ENCODE data around the gene CELF2.

CELF2 gene

DNA sequence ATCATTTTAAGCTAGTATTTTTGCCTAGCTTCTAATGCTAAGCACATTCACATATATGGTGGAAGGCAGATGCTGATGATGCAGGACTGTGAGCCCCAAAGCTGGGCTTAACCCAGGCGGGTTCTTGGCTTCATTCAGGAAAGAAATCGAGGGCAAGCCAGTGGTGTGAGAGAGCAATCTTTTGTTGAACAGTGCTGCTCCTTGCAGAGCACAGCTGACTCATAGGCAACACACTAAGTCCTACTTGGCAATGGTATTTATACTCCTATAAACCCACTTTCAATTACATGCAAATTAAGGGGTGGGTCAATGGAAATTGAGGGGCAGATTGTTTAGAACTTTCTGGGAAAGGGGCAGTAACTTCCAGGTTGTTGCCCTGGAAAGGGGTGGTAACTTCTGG, 42.0 kb upstream of the CELF2 start:
- H3K4me1 ChIP-seq (ENCODE audit: control insufficient read depth, low read length) = no peaks in the 10 kb centered on the region
- H4K20me1 ChIP-seq (ENCODE audit: control insufficient read depth, insufficient read depth, low read depth, low read length) = no peaks in the 10 kb centered on the region
- H3K4me2 ChIP-seq (ENCODE audit: low read length) = no peak overlapping the region
- H3K4me3 ChIP-seq (ENCODE audit: low read length) = no peak overlapping the region
- H3K9me2 ChIP-seq (replicated peaks; ENCODE audit: control insufficient read depth, low read length) = no peaks in the 10 kb centered on the region
- TF ChIP-seq, protein P1, sequence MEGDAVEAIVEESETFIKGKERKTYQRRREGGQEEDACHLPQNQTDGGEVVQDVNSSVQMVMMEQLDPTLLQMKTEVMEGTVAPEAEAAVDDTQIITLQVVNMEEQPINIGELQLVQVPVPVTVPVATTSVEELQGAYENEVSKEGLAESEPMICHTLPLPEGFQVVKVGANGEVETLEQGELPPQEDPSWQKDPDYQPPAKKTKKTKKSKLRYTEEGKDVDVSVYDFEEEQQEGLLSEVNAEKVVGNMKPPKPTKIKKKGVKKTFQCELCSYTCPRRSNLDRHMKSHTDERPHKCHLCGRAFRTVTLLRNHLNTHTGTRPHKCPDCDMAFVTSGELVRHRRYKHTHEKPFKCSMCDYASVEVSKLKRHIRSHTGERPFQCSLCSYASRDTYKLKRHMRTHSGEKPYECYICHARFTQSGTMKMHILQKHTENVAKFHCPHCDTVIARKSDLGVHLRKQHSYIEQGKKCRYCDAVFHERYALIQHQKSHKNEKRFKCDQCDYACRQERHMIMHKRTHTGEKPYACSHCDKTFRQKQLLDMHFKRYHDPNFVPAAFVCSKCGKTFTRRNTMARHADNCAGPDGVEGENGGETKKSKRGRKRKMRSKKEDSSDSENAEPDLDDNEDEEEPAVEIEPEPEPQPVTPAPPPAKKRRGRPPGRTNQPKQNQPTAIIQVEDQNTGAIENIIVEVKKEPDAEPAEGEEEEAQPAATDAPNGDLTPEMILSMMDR (IDR thresholded peaks at IDR 0.05; ENCODE audit: low read depth, low read length, poor library complexity, severe bottlenecking) = no peak
- no peak for TF ChIP-seq EZH2phosphoT487 (IDR thresholded peaks at IDR 0.05; ENCODE audit: borderline replicate concordance, low read length)
- H3F3A ChIP-seq (ENCODE audit: control insufficient read depth, insufficient read depth) = no peaks in the 10 kb centered on the region
- H3K27me3 ChIP-seq (ENCODE audit: control insufficient read depth, low read length) = no peaks in the 10 kb centered on the region
- no peaks in the 10 kb centered on the region for H3K79me2 ChIP-seq (ENCODE audit: control insufficient read depth, low read length)
- H3K9me3 ChIP-seq (ENCODE audit: control insufficient read depth, insufficient read depth, low read length) = no peaks in the 10 kb centered on the region
- H3K27ac ChIP-seq (ENCODE audit: low read depth, low read length) = no peak overlapping the region
- H3K36me3 ChIP-seq (ENCODE audit: control insufficient read depth, low read length) = no peaks in the 10 kb centered on the region

DNA sequence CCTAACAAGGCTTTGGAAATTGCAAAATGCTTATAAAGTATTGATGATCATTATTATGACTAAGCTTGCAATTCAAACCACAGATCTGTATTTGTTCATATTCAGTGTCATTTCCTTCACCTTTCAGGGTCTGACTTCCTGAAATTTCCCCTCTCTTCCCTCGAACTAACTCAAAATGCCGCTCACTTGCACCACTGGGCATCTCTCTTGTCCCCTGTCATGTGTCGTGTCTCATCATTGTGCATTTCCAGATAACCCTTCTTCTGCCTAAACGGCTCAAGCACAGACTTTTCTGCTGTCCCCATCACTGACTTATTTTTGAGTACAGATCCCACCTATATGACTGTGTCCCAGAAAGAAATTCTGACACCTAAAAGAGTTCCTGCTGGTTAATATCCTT, 41.0 kb upstream of the CELF2 start:
- Histone ChIP-seq H3K27me3 (ENCODE audit: control insufficient read depth, low read length) (no peaks in the 10 kb centered on the region), H3K4me3 (ENCODE audit: low read length) (no peak overlapping the region), H3K4me1 (ENCODE audit: control insufficient read depth, low read length) (no peaks in the 10 kb centered on the region), H3F3A (ENCODE audit: control insufficient read depth, insufficient read depth) (no peaks in the 10 kb centered on the region), H3K36me3 (ENCODE audit: control insufficient read depth, low read length) (no peaks in the 10 kb centered on the region), H4K20me1 (ENCODE audit: control insufficient read depth, insufficient read depth, low read depth, low read length) (no peaks in the 10 kb centered on the region), H3K27ac (ENCODE audit: low read depth, low read length) (no peak overlapping the region), H3K79me2 (ENCODE audit: control insufficient read depth, low read length) (no peaks in the 10 kb centered on the region), H3K9me3 (ENCODE audit: control insufficient read depth, insufficient read depth, low read length) (no peaks in the 10 kb centered on the region), H3K4me2 (ENCODE audit: low read length) (no peak overlapping the region), H3K9me2 (replicated peaks; ENCODE audit: control insufficient read depth, low read length) (no peaks in the 10 kb centered on the region)
- no peak for TF ChIP-seq EZH2phosphoT487 (IDR thresholded peaks at IDR 0.05; ENCODE audit: borderline replicate concordance, low read length)
- TF ChIP-seq, protein P1 (IDR thresholded peaks at IDR 0.05; ENCODE audit: low read depth, low read length, poor library complexity, severe bottlenecking) = no peak

DNA sequence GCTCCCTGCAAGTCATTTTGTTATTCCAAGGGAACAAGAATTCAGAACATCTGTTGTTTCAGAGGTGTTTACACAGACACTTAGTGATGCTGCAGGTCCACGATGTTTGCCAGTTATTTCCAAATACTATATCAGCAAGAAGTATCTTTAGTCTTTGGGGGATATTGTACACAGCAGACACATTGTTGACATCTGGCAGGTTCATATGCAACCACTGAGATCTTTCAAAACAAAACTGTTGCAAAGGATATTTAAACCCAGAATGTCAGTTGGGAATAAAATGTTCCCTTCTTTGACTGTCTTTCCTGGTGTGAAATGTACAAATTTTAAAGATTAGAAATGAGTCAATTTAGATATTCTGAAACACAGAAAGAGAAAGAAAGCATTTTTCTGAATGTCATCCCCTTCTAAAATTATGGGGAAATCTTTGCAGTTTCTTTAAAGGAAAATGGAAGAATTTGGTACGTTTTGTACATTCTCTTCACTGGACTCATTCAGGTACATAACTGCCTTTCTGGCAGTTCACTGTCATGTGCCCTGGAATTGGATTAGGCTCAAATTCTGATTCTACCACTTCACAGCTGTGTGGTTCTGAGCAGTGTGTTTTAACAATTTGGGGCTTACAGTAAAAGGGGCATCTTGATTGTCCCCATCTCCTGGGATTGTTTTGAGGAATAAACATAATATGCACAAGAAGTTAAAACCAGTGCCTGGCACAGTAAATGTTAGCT, 40.3 kb upstream of the CELF2 start:
- Histone ChIP-seq H3K4me3 (ENCODE audit: low read length) (no peak overlapping the region), H3K27ac (ENCODE audit: low read depth, low read length) (no peak overlapping the region), H3K27me3 (ENCODE audit: control insufficient read depth, low read length) (no peaks in the 10 kb centered on the region), H3K36me3 (ENCODE audit: control insufficient read depth, low read length) (no peaks in the 10 kb centered on the region), H4K20me1 (ENCODE audit: control insufficient read depth, insufficient read depth, low read depth, low read length) (no peaks in the 10 kb centered on the region), H3F3A (ENCODE audit: control insufficient read depth, insufficient read depth) (no peaks in the 10 kb centered on the region), H3K9me3 (ENCODE audit: control insufficient read depth, insufficient read depth, low read length) (no peaks in the 10 kb centered on the region), H3K4me2 (ENCODE audit: low read length) (no peak overlapping the region), H3K79me2 (ENCODE audit: control insufficient read depth, low read length) (no peaks in the 10 kb centered on the region), H3K4me1 (ENCODE audit: control insufficient read depth, low read length) (no peaks in the 10 kb centered on the region), H3K9me2 (replicated peaks; ENCODE audit: control insufficient read depth, low read length) (no peaks in the 10 kb centered on the region)
- no peak for TF ChIP-seq EZH2phosphoT487 (IDR thresholded peaks at IDR 0.05; ENCODE audit: borderline replicate concordance, low read length)

DNA sequence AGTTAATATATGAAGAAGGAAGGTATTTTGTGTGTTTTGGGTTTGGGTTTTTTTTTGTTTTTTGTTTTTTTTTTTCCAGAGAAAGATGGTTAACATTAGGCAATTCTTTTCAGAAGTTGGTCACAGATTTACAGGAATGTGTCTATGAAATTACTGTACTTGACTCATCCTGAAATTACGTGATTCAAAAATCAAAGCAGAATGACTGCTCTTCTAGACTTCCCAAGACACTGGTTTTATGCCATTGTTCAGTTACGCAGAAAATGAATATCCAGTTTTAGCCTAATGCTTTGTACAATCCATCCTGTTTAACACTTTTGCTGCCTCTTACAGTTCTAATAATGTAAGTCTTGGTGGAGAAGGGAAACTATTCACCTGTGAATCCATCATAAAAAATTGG, 39.7 kb upstream of the CELF2 start:
- Histone ChIP-seq H3K4me2 (ENCODE audit: low read length) (no peak overlapping the region), H3K9me3 (ENCODE audit: control insufficient read depth, insufficient read depth, low read length) (no peaks in the 10 kb centered on the region), H3K27me3 (ENCODE audit: control insufficient read depth, low read length) (no peaks in the 10 kb centered on the region), H3F3A (ENCODE audit: control insufficient read depth, insufficient read depth) (no peaks in the 10 kb centered on the region), H3K4me1 (ENCODE audit: control insufficient read depth, low read length) (no peaks in the 10 kb centered on the region), H3K27ac (ENCODE audit: low read depth, low read length) (no peak overlapping the region), H3K36me3 (ENCODE audit: control insufficient read depth, low read length) (no peaks in the 10 kb centered on the region), H3K79me2 (ENCODE audit: control insufficient read depth, low read length) (no peaks in the 10 kb centered on the region), H3K9me2 (replicated peaks; ENCODE audit: control insufficient read depth, low read length) (no peaks in the 10 kb centered on the region), H3K4me3 (ENCODE audit: low read length) (no peak overlapping the region), H4K20me1 (ENCODE audit: control insufficient read depth, insufficient read depth, low read depth, low read length) (no peaks in the 10 kb centered on the region)
- no peak for TF ChIP-seq EZH2phosphoT487 (IDR thresholded peaks at IDR 0.05; ENCODE audit: borderline replicate concordance, low read length)

Measured in DOHH2 (cell line).